ENCODE results near the gene MEGF11. TPM values are rescaled to one million over a fixed set of nuclear protein-coding genes. Genes with fewer than 3 reads are reported as not detected.
"Not testable (repeated sequence)": the region's sequence is repeated elsewhere in the genome, so short reads cannot be mapped to it uniquely, and the experiment has no call there.

MEGF11 gene
- total RNA-seq, 2 donors from 2014 or later: not detected

- peaks cover 0 to under 1% of the 10 kb centered on the region in 2 donors for H3K4me1 ChIP-seq
Observed at GRCh38 chr15:65881766-65882434, 371.6 kb downstream of the MEGF11 start.

GRCh38 chr15:65877749-65878148 lies 375.8 kb downstream of the MEGF11 start:
- no peak for TF ChIP-seq CTCF (IDR thresholded peaks at IDR 0.05)
- H3K27ac ChIP-seq: no peak overlapping the region
- H3K4me3 ChIP-seq: no peak overlapping the region
- no peak for DNase-seq (ENCODE audit: low spot score)
- peaks cover 0 to 30% of the 10 kb centered on the region in 2 donors for H3K4me1 ChIP-seq
- H3K36me3 ChIP-seq: peaks cover 57% of the 10 kb centered on the region
- H3K27me3 ChIP-seq: no peaks in the 10 kb centered on the region
- no peaks in the 10 kb centered on the region for H3K9me3 ChIP-seq

More at GRCh38 chr15:65881766-65882434, 371.6 kb downstream of the MEGF11 start:
- H3K9me3 ChIP-seq: no peaks in the 10 kb centered on the region
- TF ChIP-seq CTCF (IDR thresholded peaks at IDR 0.05): no peak
- H3K36me3 ChIP-seq: peaks cover 50% of the 10 kb centered on the region
- no peak overlapping the region for H3K4me3 ChIP-seq
- no peaks in the 10 kb centered on the region for H3K27me3 ChIP-seq
- no peak overlapping the region for H3K27ac ChIP-seq
- DNase-seq (ENCODE audit: low spot score): no peak

GRCh38 chr15:65875458-65875857 lies 378.1 kb downstream of the MEGF11 start:
- no peaks in the 10 kb centered on the region for H3K9me3 ChIP-seq
- H3K36me3 ChIP-seq: peaks cover 39% of the 10 kb centered on the region
- H3K4me3 ChIP-seq: no peak overlapping the region
- no peak for DNase-seq (ENCODE audit: low spot score)
- H3K27ac ChIP-seq: no peak overlapping the region
- H3K4me1 ChIP-seq: peaks cover 0 to 46% of the 10 kb centered on the region in 2 donors
- TF ChIP-seq CTCF (IDR thresholded peaks at IDR 0.05): no peak
- no peaks in the 10 kb centered on the region for H3K27me3 ChIP-seq

- no peak overlapping the region for H3K4me3 ChIP-seq
- TF ChIP-seq CTCF (IDR thresholded peaks at IDR 0.05): no peak
- no peak overlapping the region for H3K27ac ChIP-seq
Observed at GRCh38 chr15:65873256-65873655, 380.3 kb downstream of the MEGF11 start.

GRCh38 chr15:65872596-65872995 lies 381.0 kb downstream of the MEGF11 start:
- not testable (repeated sequence) for DNase-seq (ENCODE audit: low spot score); H3K27me3 ChIP-seq; H3K4me3 ChIP-seq; H3K9me3 ChIP-seq
- Histone ChIP-seq H3K4me1 (peaks cover 0 to 50% of the 10 kb centered on the region in 2 donors), H3K36me3 (peaks cover 12% of the 10 kb centered on the region), H3K27ac (peak overlapping the region in 1 of 2 donors; percentile 94)

More at GRCh38 chr15:65873256-65873655, 380.3 kb downstream of the MEGF11 start:
- Histone ChIP-seq H3K9me3 (no peaks in the 10 kb centered on the region), H3K4me1 (peaks cover 0 to 50% of the 10 kb centered on the region in 2 donors), H3K36me3 (peaks cover 18% of the 10 kb centered on the region), H3K27me3 (no peaks in the 10 kb centered on the region)
- DNase-seq (ENCODE audit: low spot score): no peak

- not testable (repeated sequence) for H3K9me3 ChIP-seq; H3K36me3 ChIP-seq; DNase-seq (ENCODE audit: low spot score); H3K4me3 ChIP-seq; H3K27me3 ChIP-seq
- Histone ChIP-seq H3K4me1 (peaks cover 0 to 49% of the 10 kb centered on the region in 2 donors), H3K27ac (peak overlapping the region in 1 of 2 donors; percentile 94)
Observed at GRCh38 chr15:65871886-65872285, 381.7 kb downstream of the MEGF11 start.

All from right atrium auricular region (tissue), 2 donors.